GM19452 (cell line): Measurements from ENCODE around the gene COX7A2.

Source experiments
- ATAC-seq: cut with Tn5 transposase; IDR thresholded peaks from one replicate; pipeline ENCODE4 v1.9.1; 2021; ENCODE audit not compliant: unreplicated experiment

The COX7A2 gene

GRCh38 chr6:75222261-75222660 is 21.3 kb downstream of the COX7A2 start:
- no peak for ATAC-seq

DNA sequence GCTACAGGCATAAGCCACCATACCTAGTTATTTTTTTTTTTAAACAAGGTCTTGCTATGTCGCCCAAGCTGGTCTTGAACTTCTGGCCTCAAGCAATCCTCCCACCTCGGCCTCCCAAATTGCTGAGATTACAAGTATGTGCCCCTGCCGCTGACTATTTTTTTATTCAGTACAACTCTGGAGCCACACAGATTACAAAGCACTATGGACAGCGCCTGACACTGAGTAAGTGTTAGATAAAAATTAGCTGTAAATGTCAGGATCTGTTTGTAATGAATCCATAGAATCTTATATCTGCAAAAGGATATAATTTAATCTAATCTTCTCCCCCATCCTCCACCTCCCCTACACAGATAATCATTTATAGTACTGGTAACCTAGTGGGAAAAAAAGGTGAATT is 22.5 kb downstream of the COX7A2 start:
- ATAC-seq = no peak

GRCh38 chr6:75220357-75220756 is 23.2 kb downstream of the COX7A2 start:
- ATAC-seq = no peak

- no peak for ATAC-seq
These were observed 24.3 kb downstream of the COX7A2 start for GRCh38 chr6:75219263-75219662.

- ATAC-seq = no peak
These were observed 26.4 kb downstream of the COX7A2 start for GRCh38 chr6:75217193-75217592.

DNA sequence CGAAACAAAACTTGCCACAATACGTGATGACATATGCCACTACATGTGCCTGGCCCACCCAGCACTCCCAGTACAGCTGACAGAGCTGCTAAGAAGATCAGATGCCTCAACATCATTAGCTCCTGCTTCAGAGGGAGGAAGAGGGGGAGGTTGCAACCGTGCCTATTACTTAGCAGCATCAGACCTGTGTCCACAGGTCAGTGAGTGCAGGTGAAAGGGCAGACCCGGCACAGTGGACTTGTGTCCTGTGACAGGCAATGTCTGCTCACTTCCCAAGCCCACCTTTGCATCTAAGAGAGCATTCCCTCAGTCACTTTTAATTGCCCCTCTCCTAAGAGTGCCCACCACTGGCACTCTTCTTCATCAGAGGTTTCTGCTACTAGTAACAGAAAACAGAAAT is 28.3 kb downstream of the COX7A2 start:
- no peak for ATAC-seq

GRCh38 chr6:75213732-75214131 is 29.9 kb downstream of the COX7A2 start:
- no peak for ATAC-seq

- ATAC-seq = no peak
These were observed 30.5 kb downstream of the COX7A2 start for GRCh38 chr6:75213112-75213511.

- ATAC-seq = no peak
These were observed 31.5 kb downstream of the COX7A2 start for GRCh38 chr6:75211920-75212590.

DNA sequence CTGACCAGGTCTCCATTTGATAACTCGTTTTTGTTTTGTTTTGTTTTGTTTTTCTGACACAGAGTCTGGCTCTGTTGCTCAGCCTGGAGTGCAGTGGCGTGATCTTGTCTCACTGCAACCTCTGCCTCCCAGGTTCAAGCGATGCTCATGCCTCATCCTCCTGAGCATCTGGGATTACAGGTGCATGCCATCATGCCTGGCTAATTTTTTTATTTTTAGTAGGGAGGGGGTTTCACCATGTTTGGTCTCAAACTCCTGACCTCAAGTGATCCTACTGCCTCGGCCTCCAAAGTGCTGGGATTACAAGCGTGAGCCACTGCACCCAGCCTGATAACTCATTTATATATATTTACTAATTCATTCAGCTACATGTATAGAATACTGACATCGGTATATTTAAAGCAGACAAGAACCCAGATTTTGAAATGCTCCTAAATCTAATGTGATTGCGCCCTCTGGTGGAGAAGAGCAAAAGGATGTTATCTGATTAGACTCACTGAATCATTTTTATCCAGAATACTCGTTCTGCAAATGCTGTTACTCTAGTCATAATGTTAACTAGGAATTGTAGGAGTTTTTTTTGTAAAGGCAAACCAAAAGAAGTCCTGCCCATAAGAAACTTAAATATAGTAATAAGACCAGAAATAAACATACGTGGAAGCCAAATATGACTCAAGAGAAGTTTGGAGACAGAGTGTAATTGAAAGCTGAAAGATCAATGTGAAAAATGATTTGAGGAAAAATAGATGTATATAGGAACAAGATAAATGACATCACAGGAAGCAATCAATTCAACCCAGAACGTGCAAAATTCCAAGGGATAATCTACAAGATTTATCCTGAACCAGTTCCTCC is 32.5 kb downstream of the COX7A2 start:
- no peak for ATAC-seq

DNA sequence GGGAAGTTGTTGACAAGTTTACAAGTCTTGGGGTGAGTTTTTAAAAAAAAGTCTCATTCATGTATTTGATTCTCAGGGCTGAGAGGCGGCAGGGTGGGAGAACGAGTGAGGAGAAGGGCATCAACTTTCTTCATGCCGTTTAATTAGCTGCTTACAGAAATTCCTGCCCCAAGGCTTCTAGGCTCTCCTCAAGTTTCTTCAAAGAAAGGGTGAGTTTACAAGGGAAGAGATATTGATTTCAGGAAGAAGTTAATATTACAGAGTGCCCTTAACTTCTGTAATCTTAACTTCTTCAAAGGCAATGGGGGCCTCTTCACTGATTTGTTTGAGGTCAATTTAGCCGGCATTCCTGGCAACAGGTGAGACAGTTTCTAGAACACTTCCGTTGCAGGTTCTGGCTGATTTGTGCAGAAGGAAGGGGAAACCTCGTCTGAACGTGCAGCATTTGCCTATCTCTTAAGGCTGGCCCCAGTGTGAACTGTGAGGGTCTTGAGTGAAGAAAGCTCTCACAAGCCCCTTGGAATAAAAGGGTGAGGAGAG is 34.3 kb downstream of the COX7A2 start:
- peak; percentile 1 for ATAC-seq

GRCh38 chr6:75208298-75209183 is 35.1 kb downstream of the COX7A2 start:
- ATAC-seq = peak; percentile 78

DNA sequence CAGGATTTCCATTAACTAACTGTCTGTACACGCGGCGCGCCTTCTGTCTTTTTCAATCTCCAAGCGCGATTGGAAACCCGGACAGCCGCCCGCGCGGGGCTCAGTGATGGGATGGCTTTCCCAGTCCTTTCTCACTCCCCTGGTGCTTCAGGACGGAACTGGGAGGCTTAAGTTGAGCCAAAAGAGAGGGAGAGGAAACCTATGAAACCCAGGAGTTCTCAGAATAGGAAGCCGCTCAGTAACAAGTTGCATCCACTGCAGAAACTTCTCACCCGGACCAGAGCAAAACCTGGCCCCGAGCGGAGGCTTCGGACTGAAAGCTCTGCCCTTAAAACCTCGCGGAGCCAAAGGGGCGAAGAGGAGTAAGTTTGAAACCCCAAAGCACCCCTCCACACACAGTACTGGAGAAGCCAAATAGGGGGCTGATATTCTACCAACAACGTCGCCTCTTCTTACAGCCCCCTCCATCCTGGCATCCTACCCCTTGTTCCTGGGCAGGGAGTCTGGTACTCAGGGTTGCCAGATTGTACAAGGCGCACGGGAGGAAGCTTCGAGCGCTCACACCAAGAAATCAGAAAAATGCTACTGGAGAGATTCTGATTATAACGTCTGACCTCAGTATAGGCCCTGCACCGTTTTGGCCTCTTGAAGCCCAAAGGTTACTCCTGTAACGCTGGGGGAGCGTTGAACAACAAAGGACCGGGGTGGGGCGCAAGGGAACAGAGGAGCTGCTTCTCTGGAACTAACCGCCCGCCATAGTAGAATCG is 36.8 kb downstream of the COX7A2 start:
- ATAC-seq = no peak

DNA sequence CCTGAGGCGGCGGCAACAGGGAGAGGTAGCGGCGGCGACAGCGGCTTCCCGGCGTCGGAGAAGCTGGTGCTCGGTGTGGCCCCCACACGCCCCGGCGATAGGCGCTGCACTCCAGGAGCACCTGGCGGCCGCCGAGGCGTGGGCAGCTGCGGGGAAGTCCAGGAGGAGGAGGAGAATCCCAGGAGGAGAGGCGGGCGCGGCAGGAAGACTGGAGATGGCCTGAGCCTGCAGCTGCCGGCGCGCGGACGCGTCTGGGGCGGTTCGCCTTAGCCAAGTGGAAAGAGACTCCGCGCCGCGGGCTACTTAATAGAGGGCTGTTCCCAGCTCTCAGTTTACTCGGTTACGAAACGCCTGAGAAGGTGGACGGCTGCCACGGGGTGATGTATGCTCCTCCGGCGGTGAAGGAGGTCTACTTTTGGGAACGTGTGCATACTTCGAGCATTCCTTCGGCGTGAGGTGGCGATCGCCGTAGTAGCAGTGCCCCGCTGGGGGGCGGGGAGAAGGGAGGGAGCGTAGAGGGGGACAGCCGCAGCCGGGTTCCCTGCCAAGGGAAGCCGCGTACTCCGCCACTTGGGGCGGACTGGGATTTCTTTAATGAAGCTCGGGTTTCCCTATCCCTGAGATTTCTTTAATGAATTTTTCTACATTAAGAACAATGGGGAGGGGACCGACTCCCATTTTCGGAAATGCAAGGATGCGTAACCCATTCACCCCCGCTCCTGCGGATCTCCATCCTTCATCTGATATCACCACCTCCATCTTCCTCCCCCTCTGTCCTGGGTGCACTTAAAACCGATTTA is 37.6 kb downstream of the COX7A2 start, which contains the start of gene COL12A1:
COL12A1 (minus strand) TSS at position 278 of the 800 bp plus-strand sequence. CDS start 3,261 bp downstream, outside the sequence.
- ATAC-seq = no peak

GRCh38 chr6:75204959-75205775 is 38.4 kb downstream of the COX7A2 start:
- no peak for ATAC-seq

DNA sequence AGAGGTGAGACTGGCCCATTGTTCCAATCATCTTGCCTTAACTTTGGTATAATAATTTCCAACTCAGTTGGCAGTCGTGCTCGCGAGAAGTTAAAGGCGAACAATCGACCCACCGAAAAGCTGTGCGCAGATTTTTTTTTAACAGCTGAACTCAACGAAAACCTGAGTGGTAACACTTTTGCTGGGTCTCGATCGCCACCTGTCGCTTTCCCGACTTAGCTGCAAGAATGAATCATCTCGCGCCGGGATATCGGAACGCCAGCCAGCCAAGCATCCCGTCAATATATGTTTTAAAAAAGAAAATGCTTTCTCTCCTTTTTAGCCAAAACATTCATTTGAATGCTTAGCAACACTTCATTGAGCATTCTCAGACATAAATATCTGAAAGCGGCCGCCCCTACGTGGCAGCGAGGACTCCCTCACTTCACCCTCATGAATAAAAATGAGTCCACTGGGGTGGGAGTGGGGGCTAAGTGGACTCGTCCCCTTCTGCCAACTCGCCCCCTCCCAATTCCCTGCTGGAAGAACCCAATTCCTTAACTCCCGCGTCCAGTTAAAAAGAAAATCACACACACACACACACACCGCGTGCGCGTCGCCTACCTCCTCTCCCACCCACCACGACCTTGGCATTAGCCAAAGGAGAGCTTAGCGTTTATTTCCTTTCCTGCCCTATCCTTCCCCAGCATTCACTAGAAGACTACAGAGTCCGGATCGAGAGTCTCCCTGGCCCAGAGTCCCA is 39.2 kb downstream of the COX7A2 start:
- no peak for ATAC-seq

DNA sequence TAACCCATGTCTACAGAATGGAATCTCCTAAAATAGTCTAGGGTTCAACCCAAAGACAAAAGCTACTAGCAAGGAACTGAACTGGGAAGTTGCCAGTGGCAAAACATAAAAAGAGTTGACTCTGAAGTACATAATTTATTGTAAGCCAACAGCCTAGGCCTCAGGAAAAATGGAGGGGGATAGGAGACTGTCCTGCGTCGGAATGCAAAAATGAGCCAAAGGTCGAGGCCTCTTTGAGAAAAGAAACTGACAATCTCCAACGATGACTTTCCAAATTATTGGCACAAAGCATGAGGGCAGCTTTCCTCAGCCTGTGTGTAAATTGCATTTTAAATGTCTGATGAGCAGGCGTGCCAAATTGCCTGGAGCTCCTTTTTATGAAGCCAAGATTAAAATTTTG is 39.9 kb downstream of the COX7A2 start:
- ATAC-seq = no peak

DNA sequence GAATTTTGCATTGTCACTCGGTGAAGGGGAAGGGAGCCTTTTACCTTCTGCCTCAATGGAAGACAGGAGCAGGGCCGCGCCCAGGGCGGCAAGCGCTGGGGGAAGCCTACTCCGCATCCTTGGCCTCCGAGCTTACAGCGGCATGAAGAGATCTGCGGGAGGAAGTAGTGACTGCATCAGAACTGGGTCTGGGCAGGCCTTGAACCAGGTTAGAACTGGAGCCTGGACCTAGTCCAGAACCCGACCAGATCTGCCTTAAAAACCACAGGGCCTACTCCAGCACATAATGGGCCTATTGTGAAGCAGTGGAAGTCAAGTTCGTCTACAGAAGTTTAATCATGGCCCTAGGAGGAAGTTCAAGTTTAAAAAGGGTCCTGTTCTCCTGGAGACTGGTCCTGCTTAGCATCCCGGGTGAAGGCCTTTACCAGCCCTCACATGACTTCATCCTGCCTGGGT is 40.9 kb downstream of the COX7A2 start:
- ATAC-seq = no peak
